GM18502 (cell line): ENCODE results near the gene CDH23.

Source experiments
- ATAC-seq: cut with Tn5 transposase; IDR thresholded peaks from one replicate; pipeline ENCODE4 v1.9.1; 2021; ENCODE audit warnings: mild to moderate bottlenecking; ENCODE audit not compliant: unreplicated experiment, poor library complexity

CDH23 gene

GRCh38 chr10:71771821-71772617 lies 375.3 kb downstream of the CDH23 start:
- ATAC-seq = no peak

DNA sequence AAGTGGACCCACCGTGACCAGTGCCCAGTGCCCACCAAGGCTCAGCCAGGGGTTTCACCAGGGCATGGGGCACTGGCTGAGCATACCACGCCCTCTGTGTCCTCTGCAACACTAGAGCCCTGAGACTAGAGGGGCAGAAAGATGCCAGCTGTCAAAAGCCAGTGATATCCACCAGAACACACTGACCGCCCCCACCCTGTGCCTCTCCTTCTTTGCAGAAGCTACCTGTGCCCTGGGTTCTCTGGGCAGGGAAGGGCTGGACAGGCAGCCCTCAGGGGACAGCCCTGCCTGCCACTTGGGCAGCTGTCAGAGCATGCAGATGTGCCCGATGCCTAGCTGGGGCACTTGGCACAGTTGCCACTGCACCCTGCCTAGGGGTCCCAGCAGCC lies 376.1 kb downstream of the CDH23 start:
- no peak for ATAC-seq

DNA sequence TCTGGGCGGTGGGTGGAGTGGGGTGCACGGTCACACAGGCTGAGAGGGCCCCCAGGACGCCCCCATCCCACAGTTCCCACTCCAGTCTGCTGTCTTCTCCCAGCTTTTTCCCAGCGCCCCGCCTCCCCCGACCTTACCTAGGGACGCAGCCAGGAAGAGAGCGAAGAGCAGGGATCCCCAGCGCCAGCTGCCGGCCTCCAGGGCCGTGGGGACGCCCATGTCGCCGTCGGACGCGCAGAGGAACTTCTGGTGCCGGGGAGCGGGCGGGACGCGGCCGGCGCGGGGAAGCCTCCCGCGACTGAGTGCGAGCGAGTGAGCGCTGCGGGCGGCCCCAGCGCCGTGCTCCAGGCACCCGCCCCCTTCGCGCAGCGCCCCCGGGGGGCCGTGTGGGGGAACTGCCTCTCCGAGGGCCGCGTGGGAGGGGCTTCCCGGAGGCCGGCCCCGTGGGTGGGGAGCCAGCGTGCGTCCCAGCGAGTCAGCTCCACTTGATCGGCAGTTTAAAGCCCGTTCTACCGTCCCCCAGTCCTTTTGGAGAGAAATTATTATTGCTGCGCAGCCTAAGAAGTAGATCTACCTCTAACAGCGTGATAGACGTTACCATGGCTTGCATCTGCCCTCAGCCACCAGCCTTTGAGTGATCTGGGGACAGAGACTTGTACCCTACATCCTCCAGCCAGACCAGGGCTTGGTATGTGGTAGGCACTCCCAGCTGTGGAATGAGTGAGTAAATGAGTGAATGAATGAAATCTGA lies 376.7 kb downstream of the CDH23 start, which contains the start of gene VSIR:
VSIR (minus strand) TSS at position 300 of the 751 bp plus-strand sequence; CDS start at position 219, 81 bp downstream.
- ATAC-seq = peak; percentile 56

DNA sequence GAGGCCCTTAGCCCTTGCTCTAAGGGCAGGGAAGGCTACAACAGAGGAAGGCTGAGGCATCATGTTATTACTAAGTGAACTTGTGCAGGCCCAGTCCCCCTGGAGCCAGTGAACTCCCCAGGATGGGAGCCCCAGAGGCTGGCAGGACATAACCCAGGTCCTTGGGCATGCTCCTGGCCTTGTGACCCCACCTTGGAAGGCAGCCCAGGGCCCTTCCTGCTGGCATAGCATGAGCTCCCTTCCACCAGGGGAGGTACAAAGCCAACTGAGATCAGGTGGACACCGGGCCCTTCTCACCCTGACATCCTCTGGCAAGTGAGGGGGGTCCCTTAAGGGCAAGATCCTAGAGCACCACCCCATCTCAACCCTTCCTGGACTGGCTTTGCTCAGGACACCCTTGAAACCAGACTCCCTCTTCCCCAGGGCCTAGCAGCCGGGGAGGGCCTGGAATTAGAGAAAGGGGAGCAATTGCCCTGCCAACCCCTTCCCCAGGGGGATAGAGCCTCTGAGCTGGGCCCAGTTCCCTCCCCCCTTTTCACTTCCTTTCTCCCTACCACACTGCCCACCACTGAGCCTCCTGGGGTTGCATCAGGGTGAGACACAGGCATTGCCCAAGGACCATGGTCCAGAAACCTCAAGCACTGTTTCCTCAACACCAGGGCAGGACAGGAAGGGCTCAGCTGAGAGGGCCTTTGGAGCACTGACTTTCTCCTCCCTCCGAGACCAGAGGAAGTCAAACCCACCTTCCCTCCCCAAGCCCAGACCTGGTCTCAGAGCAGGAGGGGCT lies 378.4 kb downstream of the CDH23 start:
- no peak for ATAC-seq

- no peak for ATAC-seq
Measured at GRCh38 chr10:71776481-71776925, 379.8 kb downstream of the CDH23 start.

- ATAC-seq = no peak
Measured at GRCh38 chr10:71777213-71777985, 380.7 kb downstream of the CDH23 start.

- no peak for ATAC-seq
Measured at GRCh38 chr10:71778071-71778825, 381.5 kb downstream of the CDH23 start.

GRCh38 chr10:71779641-71780040 lies 382.9 kb downstream of the CDH23 start:
- ATAC-seq = no peak

DNA sequence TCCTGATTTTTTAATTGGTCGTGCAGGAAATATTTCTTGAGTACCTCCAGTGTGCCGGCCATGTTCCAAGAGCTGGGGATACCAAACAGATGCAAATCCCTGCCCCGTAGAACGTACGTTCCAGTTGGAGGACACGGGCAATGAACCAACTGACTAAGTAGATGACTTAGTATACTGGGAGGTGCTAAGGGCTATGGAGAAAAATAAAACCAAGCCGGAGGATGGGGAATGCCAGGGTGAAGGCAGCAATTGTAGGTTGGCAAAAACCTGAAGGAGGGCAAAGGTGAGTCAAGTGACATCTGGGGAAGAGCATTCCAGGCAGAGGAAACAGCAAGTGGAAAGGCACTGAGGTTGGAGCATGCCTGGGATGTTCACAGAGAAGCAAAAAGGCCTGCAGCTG lies 383.4 kb downstream of the CDH23 start:
- no peak for ATAC-seq

- no peak for ATAC-seq
Measured at GRCh38 chr10:71780719-71781118, 384.0 kb downstream of the CDH23 start.

- ATAC-seq = no peak
Measured at GRCh38 chr10:71782221-71782916, 385.6 kb downstream of the CDH23 start.

GRCh38 chr10:71782917-71783490 lies 386.3 kb downstream of the CDH23 start:
- ATAC-seq = no peak

- no peak for ATAC-seq
Measured at GRCh38 chr10:71783917-71784678, 387.4 kb downstream of the CDH23 start.

DNA sequence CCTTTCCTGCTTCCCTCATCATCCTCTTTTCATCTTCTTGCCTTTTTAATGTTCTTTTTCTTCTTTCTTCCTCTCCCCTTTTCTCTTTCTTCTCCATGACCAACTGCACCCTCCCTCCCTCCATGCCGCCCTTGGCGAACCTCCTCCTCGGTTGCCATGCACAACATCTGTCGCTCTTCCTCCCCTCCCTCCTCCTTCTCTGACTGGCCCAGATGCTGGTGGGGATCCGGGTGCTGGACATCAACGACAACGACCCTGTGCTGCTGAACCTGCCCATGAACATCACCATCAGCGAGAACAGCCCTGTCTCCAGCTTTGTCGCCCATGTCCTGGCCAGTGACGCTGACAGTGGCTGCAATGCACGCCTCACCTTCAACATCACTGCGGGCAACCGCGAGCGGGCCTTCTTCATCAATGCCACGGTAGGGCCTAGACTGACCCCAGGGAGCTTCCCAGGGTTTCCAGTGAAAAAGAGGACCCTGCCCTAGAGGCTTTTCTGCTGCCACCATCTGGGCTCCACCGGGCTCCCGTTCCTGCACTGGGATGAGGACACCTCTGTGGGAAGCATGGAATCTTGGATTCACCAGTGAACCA lies 388.1 kb downstream of the CDH23 start:
- no peak for ATAC-seq

GRCh38 chr10:71788954-71789353 lies 392.2 kb downstream of the CDH23 start:
- no peak for ATAC-seq

DNA sequence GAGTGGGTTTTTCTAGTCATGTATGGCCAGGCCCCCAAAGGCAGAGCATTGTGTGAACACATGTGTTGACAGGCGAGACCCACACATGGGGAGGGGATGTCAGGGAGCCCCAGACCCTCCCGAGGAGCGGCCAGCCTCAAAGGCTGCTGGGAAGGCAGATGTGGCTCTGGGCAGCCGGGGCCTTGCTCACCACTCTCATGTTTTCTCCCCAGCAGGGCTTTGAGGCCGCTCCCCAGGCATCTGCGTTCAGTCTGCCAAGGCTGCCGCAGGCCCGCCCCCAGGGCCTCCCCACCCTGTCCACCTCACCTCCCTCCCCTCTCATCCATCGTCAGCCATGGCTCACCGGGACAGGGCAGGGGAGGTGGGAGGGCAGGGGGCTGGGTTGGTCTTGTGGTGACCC lies 393.2 kb downstream of the CDH23 start:
- no peak for ATAC-seq

- no peak for ATAC-seq
Measured at GRCh38 chr10:71790749-71791440, 394.2 kb downstream of the CDH23 start.
